Measurements from ENCODE around the gene SAMD9L. TPM values are rescaled to one million over a fixed set of nuclear protein-coding genes. Genes with fewer than 3 reads are reported as not detected.
"Not testable (repeated sequence)": the region's sequence is repeated elsewhere in the genome, so short reads cannot be mapped to it uniquely, and the experiment has no call there.

SAMD9L gene
- total and polyA plus RNA-seq, 2 experiments from 2014 or later, result not detected

- H3F3A ChIP-seq (replicated peaks; ENCODE audit: low read depth); H3K27ac ChIP-seq (ENCODE audit: low read depth); H3K4me1 Mint-ChIP-seq; H3K79me2 ChIP-seq (replicated peaks; ENCODE audit: insufficient read depth); H3K4me1 ChIP-seq (ENCODE audit: insufficient read depth); ATAC-seq; H3K4me3 ChIP-seq; H3K27ac Mint-ChIP-seq; H3K27me3 Mint-ChIP-seq (ENCODE audit: insufficient read depth, low read depth, poor library complexity); H3K4me3 Mint-ChIP-seq; H2AFZ ChIP-seq; H3K4me2 ChIP-seq; H3K9me2 ChIP-seq (ENCODE audit: insufficient read depth); DNase-seq (ENCODE audit: low spot score); H4K20me1 ChIP-seq (replicated peaks; ENCODE audit: insufficient read depth); H3K36me3 Mint-ChIP-seq (ENCODE audit: low read depth); H3K27me3 ChIP-seq (ENCODE audit: insufficient read depth); H3K36me3 ChIP-seq (ENCODE audit: insufficient read depth): not testable (repeated sequence)
- H3K9me3 Mint-ChIP-seq, result peaks cover 45% of the 10 kb centered on the region
Observed at GRCh38 chr7:93126954-93127353, 21.2 kb downstream of the SAMD9L start.

GRCh38 chr7:93123532-93123931, 24.7 kb downstream of the SAMD9L start:
- not testable (repeated sequence) for H3K9me2 ChIP-seq (ENCODE audit: insufficient read depth); H3K4me3 Mint-ChIP-seq; H3K36me3 ChIP-seq (ENCODE audit: insufficient read depth); H3K4me1 ChIP-seq (ENCODE audit: insufficient read depth); H3K4me1 Mint-ChIP-seq; H3F3A ChIP-seq (replicated peaks; ENCODE audit: low read depth); H3K36me3 Mint-ChIP-seq (ENCODE audit: low read depth); H3K79me2 ChIP-seq (replicated peaks; ENCODE audit: insufficient read depth); H3K27ac ChIP-seq (ENCODE audit: low read depth); H2AFZ ChIP-seq; ATAC-seq; DNase-seq (ENCODE audit: low spot score); H3K27ac Mint-ChIP-seq; H3K4me3 ChIP-seq; H3K27me3 ChIP-seq (ENCODE audit: insufficient read depth); H3K27me3 Mint-ChIP-seq (ENCODE audit: insufficient read depth, low read depth, poor library complexity); H4K20me1 ChIP-seq (replicated peaks; ENCODE audit: insufficient read depth); H3K4me2 ChIP-seq
- H3K9me3 Mint-ChIP-seq, result peaks cover 50% of the 10 kb centered on the region

- Histone ChIP-seq H3K27me3 (ENCODE audit: insufficient read depth) (no peaks in the 10 kb centered on the region), H3K79me2 (replicated peaks; ENCODE audit: insufficient read depth) (no peaks in the 10 kb centered on the region), H3K9me2 (ENCODE audit: insufficient read depth) (peaks cover 5% of the 10 kb centered on the region; the same call in 1 of the 2 replicates), H3K4me3 (no peak overlapping the region), H3K4me2 (no peak overlapping the region), H3K27ac (ENCODE audit: low read depth) (no peak overlapping the region), H3K4me1 (ENCODE audit: insufficient read depth) (no peaks in the 10 kb centered on the region), H2AFZ (no peak overlapping the region), H3K36me3 (ENCODE audit: insufficient read depth) (no peaks in the 10 kb centered on the region), H4K20me1 (replicated peaks; ENCODE audit: insufficient read depth) (no peaks in the 10 kb centered on the region), H3F3A (replicated peaks; ENCODE audit: low read depth) (no peaks in the 10 kb centered on the region)
- Mint-ChIP-seq H3K27me3 (ENCODE audit: insufficient read depth, low read depth, poor library complexity) (no peaks in the 10 kb centered on the region), H3K27ac (no peak overlapping the region), H3K9me3 (peaks cover 26% of the 10 kb centered on the region), H3K4me1 (no peaks in the 10 kb centered on the region; the same call in 2 of the 3 replicates), H3K4me3 (no peak overlapping the region), H3K36me3 (ENCODE audit: low read depth) (no peaks in the 10 kb centered on the region)
- ATAC-seq, result no peak
- DNase-seq (ENCODE audit: low spot score), result no peak
- TF ChIP-seq NANOG (IDR thresholded peaks at IDR 0.05; ENCODE audit: borderline replicate concordance), result no peak
- no peak for TF ChIP-seq EZH2phosphoT487 (IDR thresholded peaks at IDR 0.05; ENCODE audit: unreplicated experiment)
- no peak for TF ChIP-seq STAT1 (IDR thresholded peaks at IDR 0.05; ENCODE audit: unreplicated experiment)
- TF ChIP-seq EZH2 (IDR thresholded peaks at IDR 0.05; ENCODE audit: low read depth, unreplicated experiment), result no peak
- no peak for TF ChIP-seq ZNF114 (CRISPR knock-in tag; IDR thresholded peaks at IDR 0.05)
- TF ChIP-seq REST (IDR thresholded peaks at IDR 0.05; ENCODE audit: unreplicated experiment), result no peak
- TF ChIP-seq CTCF (conservative IDR thresholded peaks at IDR 0.05; ENCODE audit: low read depth in 2 of 2), result no peak
- TF ChIP-seq JUNB (IDR thresholded peaks at IDR 0.05; ENCODE audit: unreplicated experiment), result no peak
- no peak for TF ChIP-seq POLR2AphosphoS5 (IDR thresholded peaks at IDR 0.05; ENCODE audit: low read depth)
Observed at GRCh38 chr7:93120592-93121549, 27.3 kb downstream of the SAMD9L start.

All from GM23338 (cell line).